ENCODE data around the gene NRM. TPM values are rescaled to one million over a fixed set of nuclear protein-coding genes. Genes with fewer than 3 reads are reported as not detected.

The NRM gene
- total and polyA plus RNA-seq, 2 experiments from 2014 or later: 13.8 to 33.8 TPM

- TF ChIP-seq NANOG (IDR thresholded peaks at IDR 0.05; ENCODE audit: borderline replicate concordance): no peak
Observed at GRCh38 chr6:30711758-30712380, 21.1 kb upstream of the NRM start (continued).

DNA sequence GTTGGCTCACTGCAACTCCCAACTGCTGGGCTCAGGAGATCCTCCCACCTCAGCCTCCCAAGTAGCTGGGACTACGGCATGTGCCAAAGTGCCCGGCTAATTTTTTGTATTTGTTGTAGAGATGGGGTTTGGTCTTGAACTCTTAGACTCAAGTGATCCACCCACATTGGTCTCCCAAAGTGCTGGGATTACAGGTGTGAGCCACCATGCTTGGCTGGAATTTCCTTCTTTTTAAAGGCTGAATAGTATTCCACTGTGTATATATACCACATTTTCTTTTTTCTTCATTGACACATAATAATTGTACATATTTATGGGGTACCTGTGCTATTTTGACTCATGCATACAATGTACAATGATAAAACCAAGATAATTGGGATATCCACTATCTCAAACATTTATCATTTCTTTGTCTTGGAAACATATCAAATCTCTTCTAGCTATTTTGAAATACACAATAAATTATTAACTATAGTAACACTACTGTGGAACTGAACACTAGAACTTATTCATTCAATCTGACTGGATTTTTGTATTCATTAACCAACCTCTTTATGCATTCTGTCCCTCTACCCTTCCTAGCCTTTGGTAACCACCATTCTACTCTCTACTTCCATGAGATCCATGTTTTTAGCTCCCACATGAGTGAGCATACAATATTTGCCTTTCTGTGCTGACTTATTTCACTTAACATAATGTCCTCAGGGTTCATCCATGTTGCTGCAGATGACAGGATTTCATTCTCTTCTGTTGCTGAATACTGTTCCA lies 18.5 kb upstream of the NRM start:
- TF ChIP-seq POLR2AphosphoS5 (IDR thresholded peaks at IDR 0.05; ENCODE audit: low read depth): no peak
- TF ChIP-seq STAT1 (IDR thresholded peaks at IDR 0.05; ENCODE audit: unreplicated experiment): no peak
- no peak for TF ChIP-seq EZH2 (IDR thresholded peaks at IDR 0.05; ENCODE audit: low read depth, unreplicated experiment)
- TF ChIP-seq, protein P1, sequence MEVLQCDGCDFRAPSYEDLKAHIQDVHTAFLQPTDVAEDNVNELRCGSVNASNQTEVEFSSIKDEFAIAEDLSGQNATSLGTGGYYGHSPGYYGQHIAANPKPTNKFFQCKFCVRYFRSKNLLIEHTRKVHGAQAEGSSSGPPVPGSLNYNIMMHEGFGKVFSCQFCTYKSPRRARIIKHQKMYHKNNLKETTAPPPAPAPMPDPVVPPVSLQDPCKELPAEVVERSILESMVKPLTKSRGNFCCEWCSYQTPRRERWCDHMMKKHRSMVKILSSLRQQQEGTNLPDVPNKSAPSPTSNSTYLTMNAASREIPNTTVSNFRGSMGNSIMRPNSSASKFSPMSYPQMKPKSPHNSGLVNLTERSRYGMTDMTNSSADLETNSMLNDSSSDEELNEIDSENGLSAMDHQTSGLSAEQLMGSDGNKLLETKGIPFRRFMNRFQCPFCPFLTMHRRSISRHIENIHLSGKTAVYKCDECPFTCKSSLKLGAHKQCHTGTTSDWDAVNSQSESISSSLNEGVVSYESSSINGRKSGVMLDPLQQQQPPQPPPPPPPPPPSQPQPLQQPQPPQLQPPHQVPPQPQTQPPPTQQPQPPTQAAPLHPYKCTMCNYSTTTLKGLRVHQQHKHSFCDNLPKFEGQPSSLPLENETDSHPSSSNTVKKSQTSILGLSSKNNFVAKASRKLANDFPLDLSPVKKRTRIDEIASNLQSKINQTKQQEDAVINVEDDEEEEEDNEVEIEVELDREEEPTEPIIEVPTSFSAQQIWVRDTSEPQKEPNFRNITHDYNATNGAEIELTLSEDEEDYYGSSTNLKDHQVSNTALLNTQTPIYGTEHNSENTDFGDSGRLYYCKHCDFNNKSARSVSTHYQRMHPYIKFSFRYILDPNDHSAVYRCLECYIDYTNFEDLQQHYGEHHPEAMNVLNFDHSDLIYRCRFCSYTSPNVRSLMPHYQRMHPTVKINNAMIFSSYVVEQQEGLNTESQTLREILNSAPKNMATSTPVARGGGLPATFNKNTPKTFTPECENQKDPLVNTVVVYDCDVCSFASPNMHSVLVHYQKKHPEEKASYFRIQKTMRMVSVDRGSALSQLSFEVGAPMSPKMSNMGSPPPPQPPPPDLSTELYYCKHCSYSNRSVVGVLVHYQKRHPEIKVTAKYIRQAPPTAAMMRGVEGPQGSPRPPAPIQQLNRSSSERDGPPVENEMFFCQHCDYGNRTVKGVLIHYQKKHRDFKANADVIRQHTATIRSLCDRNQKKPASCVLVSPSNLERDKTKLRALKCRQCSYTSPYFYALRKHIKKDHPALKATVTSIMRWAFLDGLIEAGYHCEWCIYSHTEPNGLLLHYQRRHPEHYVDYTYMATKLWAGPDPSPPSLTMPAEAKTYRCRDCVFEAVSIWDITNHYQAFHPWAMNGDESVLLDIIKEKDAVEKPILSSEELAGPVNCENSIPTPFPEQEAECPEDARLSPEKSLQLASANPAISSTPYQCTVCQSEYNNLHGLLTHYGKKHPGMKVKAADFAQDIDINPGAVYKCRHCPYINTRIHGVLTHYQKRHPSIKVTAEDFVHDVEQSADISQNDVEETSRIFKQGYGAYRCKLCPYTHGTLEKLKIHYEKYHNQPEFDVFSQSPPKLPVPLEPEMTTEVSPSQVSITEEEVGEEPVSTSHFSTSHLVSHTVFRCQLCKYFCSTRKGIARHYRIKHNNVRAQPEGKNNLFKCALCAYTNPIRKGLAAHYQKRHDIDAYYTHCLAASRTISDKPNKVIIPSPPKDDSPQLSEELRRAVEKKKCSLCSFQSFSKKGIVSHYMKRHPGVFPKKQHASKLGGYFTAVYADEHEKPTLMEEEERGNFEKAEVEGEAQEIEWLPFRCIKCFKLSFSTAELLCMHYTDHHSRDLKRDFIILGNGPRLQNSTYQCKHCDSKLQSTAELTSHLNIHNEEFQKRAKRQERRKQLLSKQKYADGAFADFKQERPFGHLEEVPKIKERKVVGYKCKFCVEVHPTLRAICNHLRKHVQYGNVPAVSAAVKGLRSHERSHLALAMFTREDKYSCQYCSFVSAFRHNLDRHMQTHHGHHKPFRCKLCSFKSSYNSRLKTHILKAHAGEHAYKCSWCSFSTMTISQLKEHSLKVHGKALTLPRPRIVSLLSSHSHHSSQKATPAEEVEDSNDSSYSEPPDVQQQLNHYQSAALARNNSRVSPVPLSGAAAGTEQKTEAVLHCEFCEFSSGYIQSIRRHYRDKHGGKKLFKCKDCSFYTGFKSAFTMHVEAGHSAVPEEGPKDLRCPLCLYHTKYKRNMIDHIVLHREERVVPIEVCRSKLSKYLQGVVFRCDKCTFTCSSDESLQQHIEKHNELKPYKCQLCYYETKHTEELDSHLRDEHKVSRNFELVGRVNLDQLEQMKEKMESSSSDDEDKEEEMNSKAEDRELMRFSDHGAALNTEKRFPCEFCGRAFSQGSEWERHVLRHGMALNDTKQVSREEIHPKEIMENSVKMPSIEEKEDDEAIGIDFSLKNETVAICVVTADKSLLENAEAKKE (CRISPR knock-in tag; IDR thresholded peaks at IDR 0.05): no peak
- TF ChIP-seq ETS1 (IDR thresholded peaks at IDR 0.05): no peak
- TF ChIP-seq ZNF331 (CRISPR knock-in tag; IDR thresholded peaks at IDR 0.05; ENCODE audit: low read depth): no peak
- TF ChIP-seq EZH2phosphoT487 (IDR thresholded peaks at IDR 0.05; ENCODE audit: unreplicated experiment): no peak
- TF ChIP-seq NANOG (IDR thresholded peaks at IDR 0.05; ENCODE audit: borderline replicate concordance): no peak
- TF ChIP-seq ZNF114 (CRISPR knock-in tag; IDR thresholded peaks at IDR 0.05): no peak
- Histone ChIP-seq H3K4me3 (no peak overlapping the region), H3K9me2 (ENCODE audit: insufficient read depth) (no peaks in the 10 kb centered on the region), H2AFZ (no peak overlapping the region), H3K36me3 (ENCODE audit: insufficient read depth) (peaks cover 35% of the 10 kb centered on the region), H3K79me2 (replicated peaks; ENCODE audit: insufficient read depth) (no peaks in the 10 kb centered on the region), H3F3A (replicated peaks; ENCODE audit: low read depth) (0 out of 2 replicates have a peak, but pooled peaks cover 3% of the 10 kb centered on the region), H3K4me2 (no peak overlapping the region), H3K4me1 (ENCODE audit: insufficient read depth) (no peaks in the 10 kb centered on the region), H3K27ac (ENCODE audit: low read depth) (no peak overlapping the region), H3K27me3 (ENCODE audit: insufficient read depth) (no peaks in the 10 kb centered on the region), H4K20me1 (replicated peaks; ENCODE audit: insufficient read depth) (peaks cover 14% of the 10 kb centered on the region)
- peaks cover 83% of the 10 kb centered on the region for H3K36me3 Mint-ChIP-seq (ENCODE audit: low read depth)
- no peak overlapping the region for H3K4me3 Mint-ChIP-seq
- H3K4me1 Mint-ChIP-seq: peaks cover 7% of the 10 kb centered on the region
- H3K27ac Mint-ChIP-seq: no peak overlapping the region
- ATAC-seq (no peak), DNase-seq (ENCODE audit: low spot score) (no peak)
- peaks cover 3% of the 10 kb centered on the region for H3K27me3 Mint-ChIP-seq (ENCODE audit: insufficient read depth, low read depth, poor library complexity)
- H3K9me3 Mint-ChIP-seq: no peaks in the 10 kb centered on the region; the same call in 1 of the 3 replicates
